ENCODE data around the gene PLEKHA1.

Gene PLEKHA1

DNA sequence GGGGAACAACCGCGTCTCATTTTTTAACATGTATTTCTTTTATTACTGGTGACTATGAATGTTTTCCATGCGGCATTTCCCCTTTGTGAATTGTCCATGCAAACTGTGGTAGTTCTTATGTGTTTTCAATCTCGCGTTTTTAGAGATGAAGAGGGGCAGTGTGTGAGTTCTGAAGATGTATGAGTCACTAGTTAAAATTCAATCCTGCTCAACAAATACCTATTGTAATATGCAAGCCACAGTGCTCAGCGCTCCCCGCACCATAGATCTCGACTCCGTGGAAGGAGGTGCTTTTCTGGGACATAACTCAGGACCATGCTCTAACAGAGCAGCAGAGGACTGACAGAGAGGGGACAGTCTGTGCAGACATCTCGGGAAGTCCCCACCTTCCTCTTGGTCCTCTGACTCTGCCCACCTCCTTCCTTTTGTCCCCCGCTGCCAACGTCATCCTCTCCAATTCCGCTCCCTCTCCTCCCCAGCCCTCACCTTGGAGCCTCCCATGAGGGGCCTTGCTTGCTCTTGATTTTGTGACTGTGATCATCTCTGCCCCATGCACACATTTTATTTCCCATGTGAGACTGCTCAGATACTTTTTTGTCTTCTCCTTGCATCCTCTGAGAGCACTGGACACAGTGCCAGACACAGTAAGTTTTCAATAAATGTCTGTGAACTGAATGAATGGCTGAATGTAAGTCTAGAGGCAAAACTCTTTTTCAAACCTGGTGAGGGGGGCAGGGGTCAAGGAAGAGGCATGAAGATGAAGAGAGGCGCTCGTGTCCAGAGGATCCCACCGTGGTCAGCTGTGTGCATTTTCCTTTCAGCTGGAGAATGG is 42.7 kb upstream of the PLEKHA1 start:
- Histone ChIP-seq H3K4me3 (no peak overlapping the region), H3K9ac (ENCODE audit: insufficient read length) (no peak overlapping the region), H3K9me3 (ENCODE audit: low read depth, low read length) (no peaks in the 10 kb centered on the region), H3K36me3 (ENCODE audit: insufficient read depth, low read length) (no peaks in the 10 kb centered on the region), H3K27ac (no peak overlapping the region)
- no peak for DNase-seq (ENCODE audit: low read depth, low spot score)
- no peak for TF ChIP-seq EZH2 (IDR thresholded peaks at IDR 0.05)
- no peak for TF ChIP-seq POLR2AphosphoS5 (IDR thresholded peaks at IDR 0.05; ENCODE audit: borderline replicate concordance, low read depth, low read length)
- TF ChIP-seq FOXP2 (optimal IDR thresholded peaks at IDR 0.05; ENCODE audit: control extremely low read depth, extremely low read length, insufficient read depth) = no peak

GRCh38 chr10:122333037-122333436 is 41.5 kb upstream of the PLEKHA1 start:
- DNase-seq (ENCODE audit: low read depth, low spot score) = no peak
- Histone ChIP-seq H3K4me3 (no peak overlapping the region), H3K27ac (no peak overlapping the region)

GRCh38 chr10:122336332-122336731 is 38.2 kb upstream of the PLEKHA1 start:
- no peak for DNase-seq (ENCODE audit: low read depth, low spot score)
- TF ChIP-seq POLR2AphosphoS5 (IDR thresholded peaks at IDR 0.05; ENCODE audit: borderline replicate concordance, low read depth, low read length) = no peak
- no peak for TF ChIP-seq FOXP2 (optimal IDR thresholded peaks at IDR 0.05; ENCODE audit: control extremely low read depth, extremely low read length, insufficient read depth)
- no peak for TF ChIP-seq EZH2 (IDR thresholded peaks at IDR 0.05)
- Histone ChIP-seq H3K9ac (ENCODE audit: insufficient read length) (no peak overlapping the region), H3K36me3 (ENCODE audit: insufficient read depth, low read length) (no peaks in the 10 kb centered on the region), H3K4me3 (no peak overlapping the region), H3K9me3 (ENCODE audit: low read depth, low read length) (no peaks in the 10 kb centered on the region), H3K27ac (no peak overlapping the region)

More at GRCh38 chr10:122333037-122333436, 41.5 kb upstream of the PLEKHA1 start:
- no peaks in the 10 kb centered on the region for H3K36me3 ChIP-seq (ENCODE audit: insufficient read depth, low read length)
- H3K9me3 ChIP-seq (ENCODE audit: low read depth, low read length) = no peaks in the 10 kb centered on the region
- no peak overlapping the region for H3K9ac ChIP-seq (ENCODE audit: insufficient read length)
- TF ChIP-seq FOXP2 (optimal IDR thresholded peaks at IDR 0.05; ENCODE audit: control extremely low read depth, extremely low read length, insufficient read depth) = no peak
- no peak for TF ChIP-seq EZH2 (IDR thresholded peaks at IDR 0.05)
- TF ChIP-seq POLR2AphosphoS5 (IDR thresholded peaks at IDR 0.05; ENCODE audit: borderline replicate concordance, low read depth, low read length) = no peak

DNA sequence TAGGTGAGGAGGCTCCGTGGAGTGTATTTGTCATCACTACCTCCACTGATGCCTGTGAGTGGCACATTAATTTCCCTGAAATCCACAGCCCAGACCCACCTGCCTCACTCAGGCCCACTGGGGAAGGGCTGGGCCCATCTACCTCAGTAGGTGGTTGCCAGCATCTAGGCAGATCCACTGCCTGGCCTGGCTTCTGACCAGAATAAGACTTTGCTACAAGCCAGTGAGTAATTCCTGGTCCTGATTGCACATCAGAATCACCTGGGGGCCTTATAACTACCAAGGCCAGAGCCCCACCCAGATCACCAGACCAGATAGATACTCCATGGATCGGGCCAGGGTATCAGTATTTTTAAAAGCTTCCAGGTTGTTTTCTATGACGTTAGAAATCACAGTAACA is 37.5 kb upstream of the PLEKHA1 start:
- no peak overlapping the region for H3K9ac ChIP-seq (ENCODE audit: insufficient read length)
- H3K36me3 ChIP-seq (ENCODE audit: insufficient read depth, low read length) = no peaks in the 10 kb centered on the region
- no peak for DNase-seq (ENCODE audit: low read depth, low spot score)
- TF ChIP-seq POLR2AphosphoS5 (IDR thresholded peaks at IDR 0.05; ENCODE audit: borderline replicate concordance, low read depth, low read length) (no peak), FOXP2 (optimal IDR thresholded peaks at IDR 0.05; ENCODE audit: control extremely low read depth, extremely low read length, insufficient read depth) (no peak), EZH2 (IDR thresholded peaks at IDR 0.05) (no peak)
- no peak overlapping the region for H3K4me3 ChIP-seq
- no peak overlapping the region for H3K27ac ChIP-seq
- no peaks in the 10 kb centered on the region for H3K9me3 ChIP-seq (ENCODE audit: low read depth, low read length)

- H3K9ac ChIP-seq (ENCODE audit: insufficient read length) = no peak overlapping the region
- DNase-seq (ENCODE audit: low read depth, low spot score) = no peak
- H3K4me3 ChIP-seq = no peak overlapping the region
- H3K36me3 ChIP-seq (ENCODE audit: insufficient read depth, low read length) = no peaks in the 10 kb centered on the region
- no peak overlapping the region for H3K27ac ChIP-seq
- no peaks in the 10 kb centered on the region for H3K9me3 ChIP-seq (ENCODE audit: low read depth, low read length)
- TF ChIP-seq EZH2 (IDR thresholded peaks at IDR 0.05) (no peak), POLR2AphosphoS5 (IDR thresholded peaks at IDR 0.05; ENCODE audit: borderline replicate concordance, low read depth, low read length) (no peak), FOXP2 (optimal IDR thresholded peaks at IDR 0.05; ENCODE audit: control extremely low read depth, extremely low read length, insufficient read depth) (no peak)
Measured at GRCh38 chr10:122338609-122339441, 35.7 kb upstream of the PLEKHA1 start.

- Histone ChIP-seq H3K9me3 (ENCODE audit: low read depth, low read length) (no peaks in the 10 kb centered on the region), H3K4me3 (no peak overlapping the region), H3K9ac (ENCODE audit: insufficient read length) (no peak overlapping the region), H3K36me3 (ENCODE audit: insufficient read depth, low read length) (no peaks in the 10 kb centered on the region), H3K27ac (no peak overlapping the region)
- DNase-seq (ENCODE audit: low read depth, low spot score) = no peak
- TF ChIP-seq EZH2 (IDR thresholded peaks at IDR 0.05) (no peak), POLR2AphosphoS5 (IDR thresholded peaks at IDR 0.05; ENCODE audit: borderline replicate concordance, low read depth, low read length) (no peak), FOXP2 (optimal IDR thresholded peaks at IDR 0.05; ENCODE audit: control extremely low read depth, extremely low read length, insufficient read depth) (no peak)
Measured at GRCh38 chr10:122341141-122341810, 33.2 kb upstream of the PLEKHA1 start.

DNA sequence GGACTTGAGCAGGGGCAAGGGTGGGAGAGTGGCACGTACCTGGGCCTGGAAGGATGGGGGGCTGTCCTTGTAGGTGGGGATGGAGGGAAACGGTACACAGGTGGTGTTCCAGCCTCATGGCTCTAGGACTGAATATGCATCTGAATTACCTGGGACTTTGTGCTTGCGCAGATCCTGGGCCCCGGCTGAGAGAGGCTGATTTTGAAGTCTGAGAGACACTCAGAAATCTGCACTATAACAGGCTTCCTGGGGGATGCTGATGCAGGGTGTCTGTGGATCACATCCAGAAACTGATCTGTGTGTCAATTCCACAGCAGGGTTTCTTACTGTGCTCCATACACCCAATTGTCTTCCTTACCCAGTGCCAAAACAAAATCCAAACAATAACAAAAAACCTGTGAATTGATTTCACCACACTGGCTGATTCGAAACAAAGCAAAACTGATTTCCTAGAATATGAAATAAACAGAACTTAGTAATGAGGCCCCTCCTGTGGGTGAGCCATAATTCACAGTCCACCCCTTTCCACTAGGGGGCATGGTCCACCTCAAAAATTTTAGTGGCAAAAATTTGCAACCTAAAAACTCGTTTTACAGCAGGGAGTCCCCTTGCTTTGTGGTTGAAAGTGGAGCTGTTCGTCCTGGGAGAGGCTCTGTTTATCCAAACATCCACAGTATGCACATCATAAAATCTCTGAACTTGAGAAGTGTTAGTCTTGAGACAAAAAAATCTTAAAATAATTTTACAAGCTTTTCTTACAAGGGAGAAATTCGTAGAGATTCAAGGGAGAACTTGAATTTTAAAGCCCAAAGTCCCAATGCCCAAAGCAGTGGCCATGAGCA is 32.0 kb upstream of the PLEKHA1 start:
- H3K27ac ChIP-seq = no peak overlapping the region
- TF ChIP-seq EZH2 (IDR thresholded peaks at IDR 0.05) (no peak), POLR2AphosphoS5 (IDR thresholded peaks at IDR 0.05; ENCODE audit: borderline replicate concordance, low read depth, low read length) (no peak), FOXP2 (optimal IDR thresholded peaks at IDR 0.05; ENCODE audit: control extremely low read depth, extremely low read length, insufficient read depth) (no peak)
- H3K9me3 ChIP-seq (ENCODE audit: low read depth, low read length) = no peaks in the 10 kb centered on the region
- no peaks in the 10 kb centered on the region for H3K36me3 ChIP-seq (ENCODE audit: insufficient read depth, low read length)
- no peak for DNase-seq (ENCODE audit: low read depth, low spot score)
- H3K4me3 ChIP-seq = no peak overlapping the region
- no peak overlapping the region for H3K9ac ChIP-seq (ENCODE audit: insufficient read length)

Measured in SK-N-MC (cell line).